H1 (cell line): ENCODE measurements around the gene SNTG2. TPM values are rescaled to one million over a fixed set of nuclear protein-coding genes. Genes with fewer than 3 reads are reported as not detected.

Source experiments
- CTCF ChIA-PET: fragments of 300-600 bp; sonication (Branson Sonifier 250); formaldehyde crosslinking; loops from one replicate; lab custom pipeline; 2021; ENCODE audit not compliant: partially characterized antibody; lab: Charles Lee
- POLR2A ChIA-PET: fragments of 300-600 bp; sonication (Branson Sonifier 250); formaldehyde crosslinking; loops from one replicate; lab custom pipeline; 2021; ENCODE audit warnings: inconsistent platforms; ENCODE audit not compliant: partially characterized antibody; lab: Charles Lee
- DNase-seq, 2 experiments: peaks; one replicate each; pipeline versions ENCODE4 v3.0.0 to v3.0.0-alpha.2; 2010 to 2022; ENCODE audit warnings: low spot score in 2 of 2, low read depth in 1 of 2, mixed read lengths in 1 of 2
- FAIRE-seq: peaks from 2 replicates; lab custom pipeline; 2011; peaks lifted over from hg19 to GRCh38; lab: Jason Lieb, UNC
- H2AFZ ChIP-seq: 2 replicates; pipeline ENCODE4 v1.8.1; 2012; ENCODE audit warnings: low read length, inconsistent platforms
- H2AK5ac ChIP-seq: 2 replicates; pipeline ENCODE4 v1.6.1; 2013; ENCODE audit warnings: low read depth, low read length
- H2BK120ac ChIP-seq: replicated peaks from 2 replicates; pipeline ENCODE3; 2013; ENCODE audit warnings: low read depth, low read length, inconsistent platforms
- H2BK12ac ChIP-seq: 2 replicates; pipeline ENCODE4 v1.6.1; 2013; ENCODE audit warnings: low read depth, low read length
- H2BK15ac ChIP-seq: 2 replicates; pipeline ENCODE4 v1.6.1; 2013; ENCODE audit warnings: low read length
- H2BK20ac ChIP-seq: 2 replicates; pipeline ENCODE4 v1.6.1; 2013; ENCODE audit warnings: low read length
- H2BK5ac ChIP-seq: 2 replicates; pipeline ENCODE4 v1.6.1; 2013; ENCODE audit warnings: low read depth, low read length
- H3K14ac ChIP-seq: 2 replicates; pipeline ENCODE4 v1.6.1; 2013; ENCODE audit warnings: inconsistent platforms; ENCODE audit not compliant: insufficient read length
- H3K18ac ChIP-seq: 2 replicates; pipeline ENCODE4 v1.6.1; 2013; ENCODE audit warnings: low read length; ENCODE audit errors: extremely low read depth
- H3K23ac ChIP-seq: 2 replicates; pipeline ENCODE4 v1.6.1; 2013; ENCODE audit warnings: inconsistent platforms; ENCODE audit not compliant: insufficient read length
- H3K23me2 ChIP-seq: 2 replicates; pipeline ENCODE4 v1.6.1; 2013; ENCODE audit warnings: low read depth, low read length
- H3K27ac ChIP-seq: 2 replicates; pipeline ENCODE4 v1.6.1; 2011; ENCODE audit warnings: low read depth, low read length, inconsistent platforms
- H3K27me3 ChIP-seq, 4 experiments: replicated peaks in 1 of 4; 1 replicate in 1 of 4; 2 replicates in 3 of 4; pipeline versions ENCODE4 v1.6.1 to v1.8.1; 2011 to 2013; ENCODE audit warnings: low read length in 3 of 4, mild to moderate bottlenecking in 3 of 4, inconsistent platforms in 2 of 4, mixed read lengths in 2 of 4, moderate library complexity in 1 of 4; ENCODE audit not compliant: control insufficient read depth in 3 of 4, insufficient read depth in 3 of 4; ENCODE audit errors: extremely low read depth in 1 of 4
- H3K36me3 ChIP-seq, 4 experiments: 2 replicates each; pipeline versions ENCODE4 v1.6.1 to v1.8.1; 2011 to 2013; ENCODE audit warnings: mild to moderate bottlenecking in 4 of 4, low read length in 3 of 4, moderate library complexity in 2 of 4, control low read depth in 1 of 4, inconsistent platforms in 1 of 4; ENCODE audit not compliant: insufficient read depth in 4 of 4, control insufficient read depth in 2 of 4
- H3K4ac ChIP-seq: replicated peaks from 2 replicates; pipeline ENCODE3; 2013; ENCODE audit warnings: low read length, low read depth, mixed read lengths, inconsistent platforms; ENCODE audit not compliant: insufficient read length
- H3K4me1 ChIP-seq, 4 experiments: replicated peaks in 1 of 4; 1 replicate in 1 of 4; 2 replicates in 3 of 4; pipeline versions ENCODE4 v1.6.1 to v1.8.1; 2011 to 2013; ENCODE audit warnings: low read length in 3 of 4, inconsistent platforms in 2 of 4, mixed read lengths in 1 of 4; ENCODE audit not compliant: insufficient read depth in 4 of 4, control insufficient read depth in 3 of 4
- H3K4me2 ChIP-seq, 2 experiments: 2 replicates each; pipeline versions ENCODE4 v1.6.1 to v1.8.1; 2011 to 2013; ENCODE audit warnings: low read depth in 2 of 2, low read length in 2 of 2, control low read depth in 1 of 2, inconsistent platforms in 1 of 2, mild to moderate bottlenecking in 1 of 2; ENCODE audit not compliant: insufficient read depth in 1 of 2
- H3K4me3 ChIP-seq, 4 experiments: fragments of 200-600, 300-600 bp in 1 of 4; sonication (generic), shearing (Covaris generic), sonication (Bioruptor Twin) in 1 of 4; 2 replicates each; pipeline versions ENCODE4 v1.5.1 to v1.8.1; 2011 to 2016; ENCODE audit warnings: low read length in 4 of 4, low read depth in 3 of 4, control low read depth in 2 of 4, inconsistent platforms in 2 of 4, mild to moderate bottlenecking in 2 of 4, mixed read lengths in 1 of 4, moderate library complexity in 1 of 4; ENCODE audit not compliant: insufficient read depth in 2 of 4; ENCODE audit errors: extremely low read depth in 1 of 4
- H3K56ac ChIP-seq: replicated peaks from 2 replicates; pipeline ENCODE3; 2013; ENCODE audit warnings: low read depth, mild to moderate bottlenecking, mixed read lengths, low read length, inconsistent platforms; ENCODE audit not compliant: insufficient read length
- H3K79me1 ChIP-seq: 2 replicates; pipeline ENCODE4 v1.6.1; 2013; ENCODE audit warnings: low read depth, low read length, control low read depth
- H3K79me2 ChIP-seq, 2 experiments: 2 replicates each; pipeline versions ENCODE4 v1.6.1 to v1.8.1; 2012 to 2013; ENCODE audit warnings: low read length in 2 of 2, mild to moderate bottlenecking in 2 of 2, inconsistent platforms in 1 of 2; ENCODE audit not compliant: insufficient read depth in 2 of 2, control insufficient read depth in 1 of 2
- H3K9ac ChIP-seq, 4 experiments: replicated peaks in 1 of 4; 1 replicate in 1 of 4; 2 replicates in 3 of 4; pipeline versions ENCODE4 v1.6.1 to v1.8.1; 2011 to 2013; ENCODE audit warnings: low read depth in 3 of 4, low read length in 3 of 4, control low read depth in 2 of 4, mild to moderate bottlenecking in 2 of 4, moderate library complexity in 2 of 4, inconsistent platforms in 1 of 4; ENCODE audit errors: extremely low read depth in 1 of 4
- H3K9me3 ChIP-seq, 2 experiments: 2 replicates each; pipeline versions ENCODE4 v1.6.1 to v1.8.1; 2012 to 2013; ENCODE audit warnings: mild to moderate bottlenecking in 2 of 2, moderate library complexity in 2 of 2, control low read depth in 1 of 2, inconsistent platforms in 1 of 2, low read depth in 1 of 2, low read length in 1 of 2, mixed read lengths in 1 of 2; ENCODE audit not compliant: insufficient read depth in 2 of 2
- H4K20me1 ChIP-seq, 2 experiments: replicated peaks in 1 of 2; 2 replicates each; pipeline versions ENCODE3 to v1.8.1; 2011 to 2013; ENCODE audit warnings: inconsistent platforms in 2 of 2, low read length in 2 of 2, mild to moderate bottlenecking in 1 of 2; ENCODE audit not compliant: insufficient read depth in 2 of 2, control insufficient read depth in 1 of 2
- H4K5ac ChIP-seq: 2 replicates; pipeline ENCODE4 v1.6.1; 2013; ENCODE audit warnings: low read length, low read depth, mixed read lengths, inconsistent platforms; ENCODE audit not compliant: insufficient read length
- H4K8ac ChIP-seq: 2 replicates; pipeline ENCODE4 v1.8.0; 2013; ENCODE audit warnings: mild to moderate bottlenecking, moderate library complexity, low read length, inconsistent platforms; ENCODE audit not compliant: insufficient read depth; ENCODE audit errors: extremely low read depth
- H4K91ac ChIP-seq: replicated peaks from 2 replicates; pipeline ENCODE3; 2013; ENCODE audit warnings: low read length, mixed read lengths, inconsistent platforms; ENCODE audit not compliant: insufficient read length
- BRCA1 ChIP-seq: IDR thresholded peaks from 2 replicates; pipeline ENCODE4 v1.6.1; 2012; ENCODE audit warnings: low read depth, low read length, improper control_type of control experiment
- CREB1 ChIP-seq: IDR thresholded peaks from 2 replicates; pipeline ENCODE4 v1.6.1; 2012; ENCODE audit warnings: inconsistent platforms
- GTF2F1 ChIP-seq: IDR thresholded peaks from 2 replicates; pipeline ENCODE4 v1.6.1; 2012; ENCODE audit warnings: low read depth, low read length, improper control_type of control experiment, borderline replicate concordance
- HDAC6 ChIP-seq: IDR thresholded peaks from one replicate; pipeline ENCODE4 v1.7.1; 2012; ENCODE audit warnings: low read depth, mild to moderate bottlenecking, inconsistent platforms, low read length, moderate library complexity
- JUND ChIP-seq: IDR thresholded peaks from 2 replicates; pipeline ENCODE4 v1.6.1; 2011; ENCODE audit warnings: mild to moderate bottlenecking, improper control_type of control experiment, low read length
- KDM4A ChIP-seq: IDR thresholded peaks from one replicate; pipeline ENCODE4 v1.7.1; 2012; ENCODE audit warnings: low read depth, mild to moderate bottlenecking, moderate library complexity, low read length, inconsistent platforms; ENCODE audit not compliant: severe bottlenecking
- NRF1 ChIP-seq: IDR thresholded peaks from 2 replicates; pipeline ENCODE4 v1.6.1; 2011; ENCODE audit warnings: mild to moderate bottlenecking, low read depth, low read length, improper control_type of control experiment
- SAP30 ChIP-seq: fragments of 300-600 bp; sonication (generic); IDR thresholded peaks from 2 replicates; pipeline ENCODE4 v1.7.1; 2012; ENCODE audit warnings: low read length, moderate library complexity, mild to moderate bottlenecking, inconsistent platforms; ENCODE audit not compliant: insufficient read depth, insufficient replicate concordance
- SIRT6 ChIP-seq: IDR thresholded peaks from one replicate; pipeline ENCODE4 v1.7.1; 2012; ENCODE audit warnings: low read length, inconsistent platforms
- SIX5 ChIP-seq: IDR thresholded peaks from 2 replicates; pipeline ENCODE4 v1.6.1; 2011; ENCODE audit warnings: mild to moderate bottlenecking, low read depth, low read length
- SP1 ChIP-seq: IDR thresholded peaks from 2 replicates; pipeline ENCODE4 v1.6.1; 2011; ENCODE audit warnings: low read depth, low read length
- SP2 ChIP-seq: IDR thresholded peaks from 2 replicates; pipeline ENCODE4 v1.6.1; 2012; ENCODE audit warnings: mild to moderate bottlenecking, low read length, inconsistent platforms
- SRF ChIP-seq: IDR thresholded peaks from 2 replicates; pipeline ENCODE4 v1.6.1; 2011; ENCODE audit warnings: mild to moderate bottlenecking, low read depth, low read length, moderate library complexity
- USF2 ChIP-seq: IDR thresholded peaks from 2 replicates; pipeline ENCODE4 v1.6.1; 2011; ENCODE audit warnings: low read length, improper control_type of control experiment
- ZNF274 ChIP-seq: IDR thresholded peaks from 2 replicates; pipeline ENCODE4 v1.7.0; 2012; ENCODE audit warnings: low read length, borderline replicate concordance; ENCODE audit errors: extremely low read depth
- WGBS, 2 experiments: shearing (Covaris generic) in 1 of 2; methylation state at CpG; one replicate each; pipeline versions ENCODE4 v1.1.6 to v1.1.7; 2013 to 2015; ENCODE audit warnings: low lambda C conversion rate in 2 of 2, mixed read lengths in 2 of 2, inconsistent platforms in 1 of 2, low coverage in 1 of 2, missing lambda C conversion rate in 1 of 2; ENCODE audit not compliant: insufficient replicate concordance in 2 of 2, insufficient coverage in 1 of 2, insufficient read length in 1 of 2; ENCODE audit errors: extremely low coverage in 1 of 2, missing lambda C conversion rate in 1 of 2; 5-methylcytosine and 5-hydroxymethylcytosine counted together
- polyA plus RNA-seq, 7 experiments: library from polyadenylated mRNA; depleted of rRNA in 3 of 7; stranded (reverse) in 5 of 7; unstranded in 2 of 7; fragments of >200 nt in 5 of 7; fragments of 200-250 nt in 2 of 7; gene quantifications; 1 replicate in 5 of 7; 2 replicates in 1 of 7; 4 replicates in 1 of 7; pipeline versions ENCODE4 v1.2.1 to v1.2.3, GENCODE V29; 2011 to 2013; ENCODE audit warnings: missing spikeins in 2 of 7, mixed read lengths in 2 of 7
- total RNA-seq: library from RNA; stranded (reverse); fragmentation: NEBNext Ultra II Directional; extraction: Animal tissue kit (Norgen Biotek cat#: 25700); gene quantifications from 2 replicates; pipeline ENCODE4 v1.2.1, GENCODE V29; 2021

Gene SNTG2
- total and polyA plus RNA-seq, 2 of the 8 experiments (the other 6 are each of a cell fraction or from before 2014, with no cell fraction given) = 6.6 to 18.1 TPM

GRCh38 chr2:937530-937929 lies 13.1 kb upstream of the SNTG2 start:
- Histone ChIP-seq H2BK120ac (no peak overlapping the region), H2AFZ (no peak overlapping the region), H2BK20ac (no peak overlapping the region), H3K4ac (no peak overlapping the region), H3K9ac (no peak overlapping the region), H3K9me3 (no peaks in the 10 kb centered on the region), H2BK12ac (no peak overlapping the region), H3K23ac (no peak overlapping the region), H3K79me2 (no peaks in the 10 kb centered on the region), H3K36me3 (no peaks in the 10 kb centered on the region), H3K79me1 (no peaks in the 10 kb centered on the region; the same call in 1 of the 2 replicates), H3K4me2 (no peak overlapping the region), H2AK5ac (no peak overlapping the region), H4K20me1 (no peaks in the 10 kb centered on the region), H4K5ac (no peak overlapping the region), H2BK5ac (no peak overlapping the region), H3K56ac (no peak overlapping the region), H2BK15ac (no peak overlapping the region), H4K8ac (no peak overlapping the region), H3K23me2 (no peaks in the 10 kb centered on the region; the same call in 1 of the 2 replicates), H3K4me3 (no peak overlapping the region), H3K14ac (no peak overlapping the region), H3K4me1 (peaks cover 3 to 5% (median 4%) of the 10 kb centered on the region in 4 experiments; a peak in 4 of 7 replicates), H3K27me3 (peaks cover 0 to 4% (median 0%) of the 10 kb centered on the region in 4 experiments; a peak in 2 of 7 replicates), H3K18ac (no peak overlapping the region), H3K27ac (no peak overlapping the region), H4K91ac (no peak overlapping the region)
- ChIA-PET POLR2A (interaction anchor here (0.6 to 0.9 kb wide), 2 partner anchors 11 to 68 kb away, joined by 3 to 4 read pairs; no protein-coding TSS in a partner anchor), CTCF (no interaction called here)
- 81% methylated on average over 15 of the region's 15 CpGs; no CpG with 5 or more reads in 1 of the 2 experiments for WGBS, 2 experiments
- FAIRE-seq = no peak
- peak in 1 of 2 experiments; percentile 39 for DNase-seq
- TF ChIP-seq SP2 = no peak
- TF ChIP-seq HDAC6 = no peak
- TF ChIP-seq NRF1 = no peak
- no peak for TF ChIP-seq SIRT6
- TF ChIP-seq ZNF274 = no peak
- no peak for TF ChIP-seq USF2
- no peak for TF ChIP-seq SRF
- no peak for TF ChIP-seq SP1
- no peak for TF ChIP-seq KDM4A
- no peak for TF ChIP-seq SIX5
- TF ChIP-seq GTF2F1 = no peak
- TF ChIP-seq CREB1 = no peak
- TF ChIP-seq BRCA1 = no peak
- no peak for TF ChIP-seq JUND
- TF ChIP-seq SAP30 = no peak
